ENCODE measurements around the gene PLXNA2.

GRCh38 chr1:208177656-208178055 lies 66.5 kb downstream of the PLXNA2 start:
- TF ChIP-seq POLR2A (IDR thresholded peaks at IDR 0.05; ENCODE audit: low read depth, low read length) (no peak), POLR2AphosphoS5 (IDR thresholded peaks at IDR 0.05; ENCODE audit: low read depth, low read length) (no peak), TAF1 (IDR thresholded peaks at IDR 0.05; ENCODE audit: borderline replicate concordance, low read depth, low read length) (no peak)

All from GM12892 (cell line).